Osteocyte (in vitro differentiated cells): Measurements from ENCODE around the gene MIOS. TPM values are rescaled to one million over a fixed set of nuclear protein-coding genes. Genes with fewer than 3 reads are reported as not detected.

ENCODE experiments used
- DNase-seq: peaks from one replicate; pipeline ENCODE4 v3.0.0; 2021; ENCODE audit warnings: mixed read lengths; ENCODE audit not compliant: unreplicated experiment; ENCODE audit errors: extremely low spot score
- H3K27ac Mint-ChIP-seq: one replicate; pipeline ENCODE4 v1.8.0; 2021; ENCODE audit warnings: mild to moderate bottlenecking, mixed read lengths; ENCODE audit not compliant: unreplicated experiment
- H3K27me3 Mint-ChIP-seq: one replicate; pipeline ENCODE4 v1.8.0; 2021; ENCODE audit warnings: mixed read lengths; ENCODE audit not compliant: unreplicated experiment
- H3K36me3 Mint-ChIP-seq: one replicate; pipeline ENCODE4 v1.8.0; 2021; ENCODE audit warnings: mixed read lengths; ENCODE audit not compliant: unreplicated experiment
- H3K4me1 Mint-ChIP-seq: one replicate; pipeline ENCODE4 v1.8.0; 2021; ENCODE audit warnings: mixed read lengths; ENCODE audit not compliant: unreplicated experiment
- H3K4me3 Mint-ChIP-seq: one replicate; pipeline ENCODE4 v1.8.0; 2021; ENCODE audit warnings: mild to moderate bottlenecking, moderate library complexity, mixed read lengths; ENCODE audit not compliant: unreplicated experiment
- H3K9me3 Mint-ChIP-seq: one replicate; pipeline ENCODE4 v1.8.0; 2021; ENCODE audit warnings: mixed read lengths; ENCODE audit not compliant: unreplicated experiment
- total RNA-seq: library from RNA; stranded (reverse); gene quantifications from 2 replicates; pipeline ENCODE4 v1.2.1, GENCODE V29; 2021
- TF ChIP-seq, protein P1 (sequence below): fragments of 200-600 bp; sonication (generic); IDR thresholded peaks from 2 replicates; pipeline ENCODE4 v1.5.0; 2021; ENCODE audit warnings: antibody characterized with exemption, mild to moderate bottlenecking, moderate library complexity

MIOS gene
- total RNA-seq, 1 donor from 2014 or later: 19.1 TPM

DNA sequence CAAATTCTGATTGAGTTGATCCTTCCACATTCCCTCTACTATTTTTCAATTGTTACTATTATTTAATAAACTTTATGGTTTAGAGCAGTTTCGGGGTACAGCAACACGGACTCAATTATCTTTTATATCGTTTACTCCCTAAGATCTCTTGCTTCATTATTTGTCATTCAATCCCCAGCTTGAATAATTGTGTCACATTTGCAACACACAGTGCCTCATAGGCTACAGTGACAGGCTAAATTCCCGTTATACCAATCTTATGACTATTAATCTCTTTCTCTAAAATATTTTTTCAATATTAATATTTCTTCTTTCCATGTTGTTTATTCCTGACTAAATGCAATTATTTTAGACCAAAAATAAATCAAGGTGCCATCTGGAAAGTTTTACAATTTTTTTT, 27.0 kb upstream of the MIOS start:
- Mint-ChIP-seq H3K27me3 (no peaks in the 10 kb centered on the region), H3K36me3 (no peaks in the 10 kb centered on the region), H3K4me3 (no peak overlapping the region), H3K9me3 (no peaks in the 10 kb centered on the region), H3K4me1 (peaks cover 5% of the 10 kb centered on the region), H3K27ac (no peak overlapping the region)
- TF ChIP-seq, protein P1, sequence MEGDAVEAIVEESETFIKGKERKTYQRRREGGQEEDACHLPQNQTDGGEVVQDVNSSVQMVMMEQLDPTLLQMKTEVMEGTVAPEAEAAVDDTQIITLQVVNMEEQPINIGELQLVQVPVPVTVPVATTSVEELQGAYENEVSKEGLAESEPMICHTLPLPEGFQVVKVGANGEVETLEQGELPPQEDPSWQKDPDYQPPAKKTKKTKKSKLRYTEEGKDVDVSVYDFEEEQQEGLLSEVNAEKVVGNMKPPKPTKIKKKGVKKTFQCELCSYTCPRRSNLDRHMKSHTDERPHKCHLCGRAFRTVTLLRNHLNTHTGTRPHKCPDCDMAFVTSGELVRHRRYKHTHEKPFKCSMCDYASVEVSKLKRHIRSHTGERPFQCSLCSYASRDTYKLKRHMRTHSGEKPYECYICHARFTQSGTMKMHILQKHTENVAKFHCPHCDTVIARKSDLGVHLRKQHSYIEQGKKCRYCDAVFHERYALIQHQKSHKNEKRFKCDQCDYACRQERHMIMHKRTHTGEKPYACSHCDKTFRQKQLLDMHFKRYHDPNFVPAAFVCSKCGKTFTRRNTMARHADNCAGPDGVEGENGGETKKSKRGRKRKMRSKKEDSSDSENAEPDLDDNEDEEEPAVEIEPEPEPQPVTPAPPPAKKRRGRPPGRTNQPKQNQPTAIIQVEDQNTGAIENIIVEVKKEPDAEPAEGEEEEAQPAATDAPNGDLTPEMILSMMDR: no peak
- no peak for DNase-seq

DNA sequence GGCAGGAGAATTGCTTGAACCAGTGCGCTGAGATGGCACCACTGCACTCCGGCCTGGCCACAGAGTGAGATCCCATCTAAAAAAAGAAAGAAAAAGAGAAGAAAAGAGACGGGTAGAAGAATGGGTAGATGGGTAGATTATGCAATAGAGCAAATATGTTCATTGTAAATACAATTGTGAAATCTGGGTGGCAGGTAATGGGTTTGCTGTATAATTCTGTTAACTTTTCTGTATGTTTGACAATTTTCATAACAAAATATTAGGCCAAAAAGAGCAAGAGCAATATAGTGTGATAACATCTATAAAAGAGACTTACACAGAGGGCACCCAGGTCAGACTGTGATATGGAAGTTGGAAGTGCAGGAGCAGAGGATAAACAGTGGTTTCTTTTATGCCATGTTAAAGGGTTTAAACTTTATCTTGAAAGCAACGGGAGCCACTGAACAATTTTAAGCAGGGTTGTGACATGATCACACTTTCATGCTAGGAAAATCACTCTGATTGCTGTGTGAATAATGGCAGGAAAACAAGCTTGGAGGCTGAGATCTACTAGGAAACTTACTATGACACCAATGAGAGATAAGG, 24.3 kb upstream of the MIOS start:
- Mint-ChIP-seq H3K9me3 (no peaks in the 10 kb centered on the region), H3K4me3 (no peak overlapping the region), H3K4me1 (no peaks in the 10 kb centered on the region), H3K36me3 (no peaks in the 10 kb centered on the region), H3K27me3 (no peaks in the 10 kb centered on the region), H3K27ac (no peak overlapping the region)
- TF ChIP-seq, protein P1: no peak
- no peak for DNase-seq

DNA sequence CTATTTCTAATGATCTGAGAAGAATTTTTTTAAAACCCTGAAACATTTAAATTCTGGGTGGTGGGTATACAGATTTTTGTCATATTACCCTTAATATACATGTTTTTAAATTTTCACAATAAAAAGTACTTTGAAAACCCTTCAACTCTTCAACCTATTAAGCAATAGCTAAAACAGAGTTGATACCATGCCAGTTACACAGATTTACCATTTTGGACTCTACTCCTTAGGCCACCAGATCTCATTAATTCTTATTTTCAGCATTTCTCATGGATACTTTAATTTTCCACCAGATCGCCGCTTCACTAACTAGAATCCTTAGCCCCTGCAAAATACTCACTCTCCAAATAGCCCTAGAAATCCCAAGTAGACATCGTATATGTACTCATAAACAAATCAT, 18.3 kb upstream of the MIOS start:
- no peak overlapping the region for H3K27ac Mint-ChIP-seq
- no peak for DNase-seq
- peaks cover 9% of the 10 kb centered on the region for H3K36me3 Mint-ChIP-seq
- no peaks in the 10 kb centered on the region for H3K27me3 Mint-ChIP-seq
- peaks cover 1% of the 10 kb centered on the region for H3K4me1 Mint-ChIP-seq
- TF ChIP-seq, protein P1: no peak
- no peaks in the 10 kb centered on the region for H3K9me3 Mint-ChIP-seq
- H3K4me3 Mint-ChIP-seq: no peak overlapping the region

DNA sequence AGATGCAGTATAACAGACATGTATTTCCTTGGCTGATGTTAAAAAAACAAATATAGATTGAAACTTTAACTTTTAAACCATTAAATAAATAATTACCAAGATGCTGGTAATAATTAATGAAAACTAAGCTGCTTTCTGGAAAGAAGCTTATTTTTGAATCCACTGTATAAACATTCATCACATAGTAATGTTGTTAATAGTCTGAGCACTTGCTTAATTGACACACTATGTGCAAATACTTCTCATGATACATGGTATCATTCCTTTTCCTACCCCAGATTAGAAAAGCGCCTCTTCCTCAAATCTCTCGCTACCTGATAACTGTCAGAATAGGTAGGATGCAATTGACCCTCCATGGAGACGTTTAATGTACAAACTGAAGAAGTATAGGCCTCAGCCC, 16.0 kb upstream of the MIOS start:
- TF ChIP-seq, protein P1: no peak
- Mint-ChIP-seq H3K27me3 (no peaks in the 10 kb centered on the region), H3K36me3 (peaks cover 9% of the 10 kb centered on the region), H3K4me3 (no peak overlapping the region), H3K9me3 (no peaks in the 10 kb centered on the region), H3K4me1 (peaks cover 10% of the 10 kb centered on the region), H3K27ac (no peak overlapping the region)
- DNase-seq: no peak

DNA sequence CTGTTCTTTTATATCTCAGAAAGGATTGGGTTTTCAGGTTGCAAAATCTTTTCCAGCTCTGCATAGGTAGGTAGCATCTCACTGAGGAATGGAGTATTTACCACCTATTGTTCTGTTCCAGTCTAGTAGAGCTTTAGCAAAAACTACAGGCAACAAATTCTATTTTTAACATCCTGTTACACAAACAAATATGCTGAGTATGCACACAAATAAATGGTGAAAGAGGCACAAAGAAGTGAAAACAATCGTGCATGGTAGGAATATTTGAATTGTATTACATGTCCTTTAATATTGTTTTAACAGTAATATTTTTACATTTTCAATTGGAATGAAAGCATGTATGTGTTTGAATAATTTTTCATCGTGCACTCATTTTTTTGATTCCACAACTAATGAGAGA, 14.5 kb upstream of the MIOS start:
- TF ChIP-seq, protein P1: no peak
- peaks cover 10% of the 10 kb centered on the region for H3K4me1 Mint-ChIP-seq
- DNase-seq: no peak
- H3K9me3 Mint-ChIP-seq: no peaks in the 10 kb centered on the region
- H3K4me3 Mint-ChIP-seq: no peak overlapping the region
- H3K27ac Mint-ChIP-seq: no peak overlapping the region
- H3K36me3 Mint-ChIP-seq: peaks cover 9% of the 10 kb centered on the region
- H3K27me3 Mint-ChIP-seq: no peaks in the 10 kb centered on the region
